IPS DF 6.9 (cell line): ENCODE results near the gene KPNA3.
"Not testable (repeated sequence)": the region's sequence is repeated elsewhere in the genome, so short reads cannot be mapped to it uniquely, and the experiment has no call there.

ENCODE experiments used
- DNase-seq: peaks from one replicate; pipeline ENCODE4 v3.0.0-alpha.2; 2013; ENCODE audit warnings: low read depth, low spot score
- H3K27ac ChIP-seq: one replicate; pipeline ENCODE4 v1.5.1; 2013; ENCODE audit warnings: low read length, control low read depth
- H3K27me3 ChIP-seq: 2 replicates; pipeline ENCODE4 v1.6.1; 2013; ENCODE audit warnings: mild to moderate bottlenecking, low read length; ENCODE audit not compliant: control insufficient read depth, insufficient read depth
- H3K36me3 ChIP-seq: 2 replicates; pipeline ENCODE4 v1.6.1; 2013; ENCODE audit warnings: low read length; ENCODE audit not compliant: control insufficient read depth, insufficient read depth
- H3K4me1 ChIP-seq: 2 replicates; pipeline ENCODE4 v1.6.1; 2013; ENCODE audit warnings: low read length; ENCODE audit not compliant: control insufficient read depth, insufficient read depth
- H3K4me3 ChIP-seq: 2 replicates; pipeline ENCODE4 v1.5.1; 2013; ENCODE audit warnings: mild to moderate bottlenecking, low read length
- H3K9me3 ChIP-seq: 2 replicates; pipeline ENCODE4 v1.6.1; 2013; ENCODE audit warnings: low read length, inconsistent platforms; ENCODE audit not compliant: control insufficient read depth, insufficient read depth
- WGBS: extraction: QIAGEN DNeasy Blood & Tissue Kit; methylation state at CpG from one replicate; pipeline ENCODE4 v1.1.7; 2013; ENCODE audit warnings: mixed read lengths, missing lambda C conversion rate; ENCODE audit not compliant: insufficient read length, insufficient coverage; 5-methylcytosine and 5-hydroxymethylcytosine counted together

Gene KPNA3

GRCh38 chr13:49749848-49750247, 42.6 kb downstream of the KPNA3 start:
- H3K4me3 ChIP-seq = no peak overlapping the region
- 0 out of 2 replicates have a peak, but pooled peaks cover 3% of the 10 kb centered on the region for H3K36me3 ChIP-seq
- no peaks in the 10 kb centered on the region for H3K27me3 ChIP-seq
- no peaks in the 10 kb centered on the region for H3K4me1 ChIP-seq
- no CpG with 5 or more reads among the region's 2 CpGs for WGBS
- no peak overlapping the region for H3K27ac ChIP-seq
- H3K9me3 ChIP-seq = no peaks in the 10 kb centered on the region
- no peak for DNase-seq

- WGBS = no CpG with 5 or more reads among the region's 5 CpGs
- Histone ChIP-seq H3K27ac (no peak overlapping the region), H3K4me1 (no peaks in the 10 kb centered on the region), H3K27me3 (no peaks in the 10 kb centered on the region), H3K4me3 (no peak overlapping the region), H3K36me3 (0 out of 2 replicates have a peak, but pooled peaks cover 3% of the 10 kb centered on the region), H3K9me3 (no peaks in the 10 kb centered on the region)
- DNase-seq = no peak
Measured at GRCh38 chr13:49746111-49746510, 46.4 kb downstream of the KPNA3 start.

GRCh38 chr13:49740870-49741269, 51.6 kb downstream of the KPNA3 start:
- no peak overlapping the region for H3K4me3 ChIP-seq
- H3K27me3 ChIP-seq = no peaks in the 10 kb centered on the region
- H3K4me1 ChIP-seq = no peaks in the 10 kb centered on the region
- H3K36me3 ChIP-seq = no peaks in the 10 kb centered on the region
- H3K9me3 ChIP-seq = no peaks in the 10 kb centered on the region
- no peak for DNase-seq
- no peak overlapping the region for H3K27ac ChIP-seq
- WGBS = no CpG with 5 or more reads among the region's 2 CpGs

- H3K4me3 ChIP-seq = no peak overlapping the region
- no peaks in the 10 kb centered on the region for H3K36me3 ChIP-seq
- no peaks in the 10 kb centered on the region for H3K4me1 ChIP-seq
- H3K27me3 ChIP-seq = no peaks in the 10 kb centered on the region
- DNase-seq = no peak
- no peak overlapping the region for H3K27ac ChIP-seq
- H3K9me3 ChIP-seq = no peaks in the 10 kb centered on the region
- no CpG with 5 or more reads among the region's 5 CpGs for WGBS
Measured at GRCh38 chr13:49739498-49740187, 52.8 kb downstream of the KPNA3 start.

GRCh38 chr13:49733181-49733951, 59.1 kb downstream of the KPNA3 start:
- Histone ChIP-seq H3K27me3 (no peaks in the 10 kb centered on the region), H3K36me3 (no peaks in the 10 kb centered on the region), H3K9me3 (no peaks in the 10 kb centered on the region), H3K4me1 (no peaks in the 10 kb centered on the region), H3K4me3 (no peak overlapping the region), H3K27ac (no peak overlapping the region)
- DNase-seq = no peak
- WGBS = no CpG with 5 or more reads among the region's 12 CpGs

- no peak for DNase-seq
- no peaks in the 10 kb centered on the region for H3K36me3 ChIP-seq
- H3K27me3 ChIP-seq = no peaks in the 10 kb centered on the region
- H3K9me3 ChIP-seq = no peaks in the 10 kb centered on the region
- H3K4me1 ChIP-seq = no peaks in the 10 kb centered on the region
- H3K4me3 ChIP-seq = no peak overlapping the region
- no peak overlapping the region for H3K27ac ChIP-seq
Measured at GRCh38 chr13:49731766-49732165, 60.7 kb downstream of the KPNA3 start.

- DNase-seq = no peak
- no peaks in the 10 kb centered on the region for H3K4me1 ChIP-seq
- no CpG with 5 or more reads among the region's 6 CpGs for WGBS
- H3K9me3 ChIP-seq = no peaks in the 10 kb centered on the region
- H3K36me3 ChIP-seq = no peaks in the 10 kb centered on the region; the same call in 1 of the 2 replicates
- H3K27ac ChIP-seq = no peak overlapping the region
- no peaks in the 10 kb centered on the region for H3K27me3 ChIP-seq
- H3K4me3 ChIP-seq = no peak overlapping the region
Measured at GRCh38 chr13:49716615-49717014, 75.9 kb downstream of the KPNA3 start.

GRCh38 chr13:49714757-49715156, 77.7 kb downstream of the KPNA3 start:
- Histone ChIP-seq H3K4me1 (no peaks in the 10 kb centered on the region; the same call in 1 of the 2 replicates), H3K9me3 (no peaks in the 10 kb centered on the region), H3K27ac (no peak overlapping the region), H3K4me3 (no peak overlapping the region), H3K36me3 (no peaks in the 10 kb centered on the region), H3K27me3 (no peaks in the 10 kb centered on the region)
- no CpG with 5 or more reads among the region's 1 CpG for WGBS
- DNase-seq = no peak

- no peak overlapping the region for H3K27ac ChIP-seq
- H3K4me1 ChIP-seq = no peaks in the 10 kb centered on the region; the same call in 1 of the 2 replicates
- H3K9me3 ChIP-seq = no peaks in the 10 kb centered on the region
- no peak for DNase-seq
- H3K4me3 ChIP-seq = no peak overlapping the region
- no peaks in the 10 kb centered on the region; the same call in 1 of the 2 replicates for H3K36me3 ChIP-seq
- H3K27me3 ChIP-seq = no peaks in the 10 kb centered on the region
- no CpG with 5 or more reads among the region's 2 CpGs for WGBS
Measured at GRCh38 chr13:49711218-49711863, 81.1 kb downstream of the KPNA3 start.

GRCh38 chr13:49704264-49704663, 88.2 kb downstream of the KPNA3 start:
- not testable (repeated sequence) for H3K36me3 ChIP-seq, H3K4me1 ChIP-seq, H3K27me3 ChIP-seq, H3K4me3 ChIP-seq, DNase-seq, H3K9me3 ChIP-seq, H3K27ac ChIP-seq
- WGBS = no CpG with 5 or more reads among the region's 7 CpGs
